WI38 (cell line): Measurements from ENCODE around the gene MOK.
A peak's percentile ranks its signal among the peaks of the same experiment; 100 is the strongest.

Experiments
- H3K4me3 ChIP-seq: 2 replicates; pipeline ENCODE4 v1.5.1; 2011; ENCODE audit warnings: low read depth, mild to moderate bottlenecking, control low read depth, low read length
- CTCF ChIP-seq: IDR thresholded peaks from 2 replicates; pipeline ENCODE4 v1.5.1; 2012; ENCODE audit warnings: low read depth, mild to moderate bottlenecking, control low read depth, low read length

The MOK gene

GRCh38 chr14:102209224-102209966, 95.6 kb downstream of the MOK start:
- H3K4me3 ChIP-seq = no peak overlapping the region
- 0 out of 2 replicates have a peak, but pooled peaks have one; percentile 9 for TF ChIP-seq CTCF

GRCh38 chr14:102208741-102209140, 96.2 kb downstream of the MOK start:
- no peak for TF ChIP-seq CTCF

GRCh38 chr14:102207831-102208365, 97.1 kb downstream of the MOK start:
- no peak for TF ChIP-seq CTCF

More at GRCh38 chr14:102208741-102209140, 96.2 kb downstream of the MOK start:
- H3K4me3 ChIP-seq = no peak overlapping the region

GRCh38 chr14:102206918-102207317, 98.0 kb downstream of the MOK start:
- TF ChIP-seq CTCF = no peak
- H3K4me3 ChIP-seq = no peak overlapping the region

More at GRCh38 chr14:102207831-102208365, 97.1 kb downstream of the MOK start:
- H3K4me3 ChIP-seq = no peak overlapping the region

- H3K4me3 ChIP-seq = no peak overlapping the region
- TF ChIP-seq CTCF = no peak
Measured at GRCh38 chr14:102205560-102205959, 99.4 kb downstream of the MOK start.

- TF ChIP-seq CTCF = no peak
- no peak overlapping the region for H3K4me3 ChIP-seq
Measured at GRCh38 chr14:102203382-102203781, 101.6 kb downstream of the MOK start.

GRCh38 chr14:102202944-102203343, 102.0 kb downstream of the MOK start:
- TF ChIP-seq CTCF = no peak
- H3K4me3 ChIP-seq = no peak overlapping the region
